KG1 (cell line): ENCODE measurements around the gene KIF26B.
A peak's percentile ranks its signal among the peaks of the same experiment; 100 is the strongest.

Experiments used
- DNase-seq: peaks from one replicate; lab custom pipeline; 2025; lab: John Stamatoyannopoulos, UW

Gene KIF26B

GRCh38 chr1:245172026-245172425 lies 17.2 kb downstream of the KIF26B start:
- no peak for DNase-seq

DNA sequence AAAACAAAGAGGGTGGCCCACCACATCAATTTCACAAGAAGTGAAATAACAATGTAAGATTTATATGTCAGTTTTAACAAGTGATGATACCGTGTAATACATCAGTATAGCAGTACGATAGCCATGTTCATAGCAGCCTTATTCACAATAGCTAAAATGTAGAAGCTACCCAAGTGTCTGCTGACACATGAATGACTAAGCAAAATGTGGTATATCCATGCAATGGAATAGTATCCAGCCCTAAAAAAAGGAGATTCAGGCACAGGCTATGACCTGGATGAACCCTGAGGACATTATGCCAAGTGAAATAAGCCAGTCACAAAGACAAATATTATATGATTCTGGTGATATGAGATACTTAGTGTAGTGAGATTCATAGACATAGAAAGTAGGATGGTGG lies 18.0 kb downstream of the KIF26B start:
- no peak for DNase-seq

DNA sequence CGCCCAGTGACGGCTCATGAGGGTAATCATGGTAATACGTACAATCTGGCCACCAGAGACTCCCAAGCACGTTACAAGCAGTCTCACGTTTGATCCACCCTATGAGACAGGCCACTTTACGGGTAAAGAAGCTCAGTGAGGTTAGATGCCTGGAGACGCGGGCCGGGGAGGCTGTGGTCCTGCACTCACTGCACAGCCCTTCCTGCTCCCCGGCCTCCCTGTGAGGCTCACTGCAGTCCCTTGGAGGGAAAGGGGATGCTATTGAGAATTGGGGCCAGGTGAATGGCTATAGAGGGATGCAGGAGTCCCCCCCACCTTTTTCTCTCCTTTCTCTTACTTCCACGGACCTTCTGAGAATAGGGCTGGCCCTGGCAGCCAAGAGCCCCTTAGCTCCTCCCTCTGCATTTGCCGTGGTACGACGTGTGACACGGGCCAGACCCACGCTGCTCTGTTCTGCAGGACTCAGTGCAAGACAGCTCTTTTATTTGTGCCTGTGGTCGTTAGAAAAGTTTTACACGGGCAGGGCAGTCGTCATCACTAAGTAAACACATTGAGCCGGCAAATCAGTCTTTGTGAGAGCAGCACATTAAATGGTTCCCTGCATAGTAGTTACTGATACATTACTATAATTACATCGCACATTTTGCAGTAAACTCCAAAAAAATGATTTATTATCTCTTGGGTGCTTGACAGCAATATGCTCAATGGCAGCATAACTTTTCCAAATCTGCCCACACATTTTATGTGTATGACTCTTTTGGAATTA lies 18.8 kb downstream of the KIF26B start:
- no peak for DNase-seq

DNA sequence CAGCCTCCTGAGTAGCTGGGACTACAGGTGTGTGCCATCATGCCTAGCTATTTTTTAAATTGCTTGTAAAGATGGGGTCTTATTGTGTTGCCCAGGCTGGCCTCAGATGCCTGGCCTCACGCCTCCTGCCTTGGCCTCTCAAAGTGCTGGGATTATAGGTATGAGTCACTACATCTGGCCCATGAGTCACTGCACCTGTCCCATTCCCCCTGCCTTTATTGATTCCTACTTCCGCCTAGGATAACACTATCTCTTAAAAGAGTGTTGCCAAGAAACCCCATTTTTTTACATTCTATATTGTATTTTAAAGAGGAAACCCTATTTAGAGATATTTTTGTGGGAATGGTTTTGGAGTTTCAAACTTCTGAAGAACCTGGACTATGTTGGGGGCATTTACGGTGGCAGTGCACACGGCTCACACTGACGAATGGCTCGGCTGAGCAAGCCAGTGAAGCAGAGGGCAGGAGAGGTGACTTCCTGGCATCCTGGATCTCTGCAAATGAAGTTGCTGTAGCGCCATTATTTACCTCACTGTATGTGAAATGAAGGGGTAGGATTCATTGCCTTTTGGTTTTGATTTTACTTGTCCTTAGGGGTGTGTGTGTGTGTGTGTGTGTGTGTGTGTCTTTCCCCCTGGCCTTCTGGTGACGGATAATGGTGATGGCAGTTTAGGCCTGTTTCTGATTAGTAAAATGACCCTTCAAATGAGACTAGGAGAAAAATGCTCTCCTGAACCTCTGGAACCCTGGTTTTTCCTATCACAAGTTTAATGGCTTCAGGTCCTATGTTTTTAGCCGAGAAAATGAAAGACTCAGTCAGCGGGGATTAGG lies 22.5 kb downstream of the KIF26B start:
- no peak for DNase-seq

DNA sequence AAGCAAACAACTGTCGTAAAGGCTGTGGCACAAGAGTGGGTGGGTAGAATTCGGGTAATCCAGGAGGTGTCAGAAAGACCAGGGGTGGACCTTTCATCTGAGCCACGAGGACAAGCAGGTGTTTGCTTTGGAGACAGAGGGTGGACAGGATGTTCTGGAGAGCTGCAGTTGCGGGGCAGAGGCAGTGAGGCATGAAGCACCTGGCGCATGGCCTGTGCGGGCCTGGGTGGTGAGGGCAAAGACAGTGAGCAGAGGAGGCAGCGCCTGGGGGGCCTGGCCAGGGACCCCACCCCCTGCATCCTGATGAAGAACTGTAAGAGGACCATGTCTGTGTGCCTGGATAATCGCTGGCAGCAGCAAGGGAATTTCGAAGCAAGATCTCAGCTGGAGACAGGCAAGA lies 24.9 kb downstream of the KIF26B start:
- DNase-seq: no peak

DNA sequence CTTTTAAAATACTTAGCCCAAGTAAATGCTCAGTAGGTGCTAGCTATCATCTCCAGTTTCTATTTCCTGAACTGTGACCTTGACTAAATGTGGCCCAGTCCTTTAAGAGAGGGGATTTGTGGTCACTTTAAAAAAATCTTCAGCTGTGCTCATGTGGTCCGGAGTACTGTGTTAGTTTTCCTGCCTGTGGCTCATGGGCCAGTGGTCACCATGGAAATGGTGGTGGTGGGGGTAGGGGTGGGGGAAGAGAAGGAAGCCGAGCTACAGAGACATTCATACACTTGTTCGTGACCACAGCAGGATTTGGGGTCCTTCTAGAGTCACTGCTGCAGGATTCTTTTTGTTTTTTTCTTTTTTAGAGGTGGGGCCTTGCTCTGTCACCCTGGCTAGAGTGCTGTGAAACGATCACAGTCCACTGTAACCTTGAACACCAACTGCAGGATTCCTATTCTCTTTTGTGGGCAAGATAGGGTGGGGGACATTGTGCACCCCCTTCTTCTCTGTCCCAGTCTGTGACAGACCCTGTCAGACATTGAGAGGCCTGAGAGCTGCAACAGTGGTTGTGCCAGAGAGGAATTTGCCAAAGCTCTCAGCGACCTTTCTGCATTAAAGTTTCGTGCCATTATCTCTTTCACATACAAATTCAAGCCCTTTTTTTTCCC lies 25.8 kb downstream of the KIF26B start:
- peak; percentile 41 for DNase-seq

DNA sequence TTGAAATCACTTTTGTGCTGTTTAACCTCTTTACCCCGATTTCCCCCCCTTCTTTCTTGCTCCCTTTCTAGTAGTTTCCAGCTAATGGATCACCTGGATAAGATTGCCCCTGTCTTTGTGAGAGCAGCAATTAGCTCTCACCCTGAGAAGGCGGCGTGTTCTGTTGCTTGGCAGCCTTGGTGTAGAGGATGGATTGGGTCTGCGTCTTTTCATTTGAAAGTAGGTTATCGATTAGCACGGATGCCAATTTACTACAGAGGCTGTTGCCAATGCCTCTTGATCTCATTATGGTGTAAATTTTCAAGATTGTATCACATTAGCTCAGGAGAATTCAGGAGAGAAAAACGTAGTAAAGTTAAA lies 26.4 kb downstream of the KIF26B start:
- no peak for DNase-seq

- no peak for DNase-seq
These were observed 27.2 kb downstream of the KIF26B start for GRCh38 chr1:245182028-245182427.

GRCh38 chr1:245183429-245183828 lies 28.6 kb downstream of the KIF26B start:
- no peak for DNase-seq

GRCh38 chr1:245184779-245185178 lies 30.0 kb downstream of the KIF26B start:
- no peak for DNase-seq

- no peak for DNase-seq
These were observed 33.6 kb downstream of the KIF26B start for GRCh38 chr1:245188403-245188802.

- DNase-seq: no peak
These were observed 40.6 kb downstream of the KIF26B start for GRCh38 chr1:245195398-245195797.

- no peak for DNase-seq
These were observed 42.3 kb downstream of the KIF26B start for GRCh38 chr1:245197121-245197520.

- DNase-seq: no peak
These were observed 43.2 kb downstream of the KIF26B start for GRCh38 chr1:245197911-245198379.

DNA sequence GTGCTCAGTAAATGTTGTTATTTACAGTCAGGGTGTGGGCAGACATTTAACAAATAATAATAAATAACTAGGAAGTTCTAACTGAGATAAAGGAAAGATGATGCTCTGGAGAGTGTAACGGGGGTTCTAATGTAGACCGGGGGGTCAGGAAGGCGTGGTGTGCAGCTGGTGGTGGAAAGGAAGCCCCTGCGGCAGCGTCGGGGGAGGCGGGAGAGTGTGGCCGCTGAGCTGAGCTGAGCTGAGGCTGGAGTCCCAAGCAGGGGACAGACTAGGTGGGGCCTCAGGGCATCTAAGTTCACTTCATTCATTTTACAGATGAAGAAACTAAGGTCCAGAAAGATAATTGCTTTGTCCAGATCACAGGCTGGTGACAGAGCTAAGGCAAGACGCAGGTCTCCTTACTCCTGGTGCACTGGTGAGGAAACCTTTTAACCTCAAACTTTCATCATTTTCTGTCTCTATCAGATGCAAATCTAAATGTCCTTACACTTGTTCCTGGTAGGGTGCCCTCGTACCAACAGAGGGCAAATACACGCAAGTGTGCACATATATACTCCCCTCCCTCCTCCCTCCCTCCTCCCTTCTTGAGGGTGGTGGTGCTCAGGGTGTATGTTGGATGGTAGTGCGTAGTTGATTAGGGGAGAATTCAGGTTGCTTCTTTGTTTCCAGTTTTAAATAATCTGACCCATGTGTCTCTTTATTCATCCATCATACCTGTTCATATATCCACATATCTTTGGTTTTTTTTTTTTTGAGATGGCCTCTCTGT lies 44.1 kb downstream of the KIF26B start:
- no peak for DNase-seq

DNA sequence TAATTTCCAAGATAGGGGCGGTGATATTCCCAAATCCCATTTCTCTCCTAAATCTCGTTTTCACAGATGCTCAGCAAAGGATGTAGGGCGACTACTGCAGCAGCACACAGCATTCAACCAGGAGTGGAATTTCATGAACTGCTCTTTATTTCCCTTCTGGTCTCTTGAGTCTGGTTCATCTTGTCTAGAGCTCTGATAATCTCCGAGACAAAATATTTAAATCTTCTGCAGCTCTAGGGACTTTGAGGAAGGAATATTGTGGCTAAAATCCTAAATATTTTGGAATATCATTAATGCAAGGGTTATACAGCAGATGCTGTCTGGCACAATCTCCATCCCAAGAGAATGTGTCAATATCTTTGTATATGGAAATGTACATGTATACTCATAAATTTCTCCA lies 45.4 kb downstream of the KIF26B start:
- DNase-seq: no peak

GRCh38 chr1:245201201-245201600 lies 46.4 kb downstream of the KIF26B start:
- no peak for DNase-seq

- DNase-seq: no peak
These were observed 47.0 kb downstream of the KIF26B start for GRCh38 chr1:245201827-245202226.

DNA sequence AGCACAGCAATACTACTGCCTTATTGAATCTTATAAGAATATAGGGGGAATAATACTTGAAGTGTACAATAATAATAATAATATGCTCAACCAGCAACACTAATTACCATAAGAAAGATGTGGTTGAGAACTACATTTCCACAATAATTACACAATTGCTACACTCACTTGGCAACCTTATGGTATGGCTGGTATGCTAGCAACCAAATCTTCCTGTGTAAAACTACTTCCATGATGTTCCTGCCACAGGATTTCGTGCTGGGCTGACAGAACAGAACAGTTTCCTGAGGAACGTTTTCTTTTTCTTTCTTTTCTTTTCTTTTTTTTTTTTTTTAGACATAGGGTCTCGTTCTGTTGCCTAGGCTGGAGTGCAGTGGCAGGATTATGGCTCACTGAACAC lies 50.6 kb downstream of the KIF26B start:
- no peak for DNase-seq

DNA sequence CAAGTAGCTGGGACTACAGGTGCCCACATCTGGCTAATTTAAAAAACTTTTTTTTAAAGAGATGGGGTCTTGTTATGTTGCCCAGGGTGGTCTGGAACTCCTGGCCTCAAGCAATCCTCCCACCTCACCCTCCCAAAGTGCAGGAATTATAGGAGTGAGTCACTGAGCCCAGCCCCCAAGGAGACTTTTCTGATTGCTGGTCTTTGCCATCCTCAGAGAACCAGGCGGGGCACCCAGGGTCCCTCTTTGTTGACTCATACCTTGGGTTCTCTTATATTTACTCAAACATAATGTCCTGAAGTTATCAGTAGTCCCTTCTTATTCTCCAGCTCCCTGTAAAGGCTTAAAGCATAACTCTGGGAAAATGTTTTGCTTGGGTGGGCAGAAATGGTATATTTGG lies 51.1 kb downstream of the KIF26B start:
- DNase-seq: no peak

GRCh38 chr1:245207056-245207638 lies 52.4 kb downstream of the KIF26B start:
- DNase-seq: no peak

DNA sequence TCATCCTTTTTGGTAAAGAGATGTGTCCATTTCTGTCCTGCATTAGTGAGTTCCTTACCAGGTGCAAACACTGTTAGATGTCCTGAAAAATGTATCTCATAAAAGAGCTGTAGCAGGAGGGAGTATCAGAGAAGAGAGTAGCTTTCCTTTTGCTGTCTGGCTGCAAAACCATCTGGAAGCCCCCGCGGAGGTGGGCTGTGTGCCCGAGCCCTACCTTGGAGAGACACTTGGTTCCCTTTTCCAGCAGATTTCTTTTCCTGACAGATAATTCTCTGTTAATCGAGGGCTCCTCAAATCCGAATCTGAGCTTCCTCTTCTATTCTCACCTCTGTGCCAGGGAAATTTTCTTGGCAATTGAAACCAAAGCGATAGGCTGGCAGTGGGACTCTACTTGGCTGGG lies 53.0 kb downstream of the KIF26B start:
- DNase-seq: no peak
